Measurements from ENCODE around the gene CEBPA.

DNA sequence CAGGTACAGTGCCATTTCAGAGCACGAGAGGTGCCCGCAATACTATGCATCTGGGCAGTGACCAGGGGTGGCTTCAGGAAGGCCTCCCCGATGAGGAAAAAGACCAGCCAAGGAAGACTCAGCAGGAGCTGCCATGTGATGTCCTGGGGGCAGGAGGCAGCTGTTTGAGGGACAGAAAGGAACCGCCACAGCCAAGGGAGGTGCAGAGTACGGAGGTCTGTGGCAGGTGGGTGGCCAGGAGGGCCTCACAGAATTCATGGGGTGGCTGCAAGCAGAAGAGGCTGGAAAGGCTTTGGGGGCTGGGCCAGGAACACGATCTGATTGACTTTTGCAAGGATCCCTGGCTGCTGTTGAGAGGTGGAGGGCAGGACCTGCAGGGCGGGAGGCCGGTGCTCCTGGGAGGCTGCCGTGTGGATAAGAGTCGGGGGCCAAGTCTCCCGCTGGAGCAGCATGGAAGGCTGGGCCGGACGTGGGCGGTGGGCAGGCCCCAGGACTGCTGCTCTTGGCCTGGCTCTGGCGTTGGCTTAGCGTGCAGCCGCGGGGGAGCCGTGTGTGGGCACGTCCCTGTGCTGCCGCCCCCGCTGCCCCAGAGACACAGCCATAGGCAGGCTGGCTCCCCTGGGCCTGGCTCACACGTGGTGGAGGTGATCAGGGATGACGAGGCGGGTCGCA is 29.1 kb downstream of the CEBPA start:
- TF ChIP-seq POLR2AphosphoS5 (IDR thresholded peaks at IDR 0.05; ENCODE audit: borderline replicate concordance, low read depth, low read length): no peak
- TF ChIP-seq EZH2 (IDR thresholded peaks at IDR 0.05): no peak
- TF ChIP-seq FOXP2 (optimal IDR thresholded peaks at IDR 0.05; ENCODE audit: control extremely low read depth, extremely low read length, insufficient read depth): no peak

Data from SK-N-MC (cell line).